ENCODE results near the gene SPDYE4.

The SPDYE4 gene

GRCh38 chr17:8741771-8742170 is 16.6 kb downstream of the SPDYE4 start:
- no peak for DNase-seq (ENCODE audit: low read depth in 1 of 2, low spot score in 1 of 2)

- DNase-seq (ENCODE audit: low read depth in 1 of 2, low spot score in 1 of 2), result no peak
Observed at GRCh38 chr17:8741366-8741765, 17.0 kb downstream of the SPDYE4 start.

GRCh38 chr17:8740486-8740885 is 17.9 kb downstream of the SPDYE4 start:
- peak in 1 of 2 donors; percentile 12 for DNase-seq (ENCODE audit: low read depth in 1 of 2, low spot score in 1 of 2)

DNA sequence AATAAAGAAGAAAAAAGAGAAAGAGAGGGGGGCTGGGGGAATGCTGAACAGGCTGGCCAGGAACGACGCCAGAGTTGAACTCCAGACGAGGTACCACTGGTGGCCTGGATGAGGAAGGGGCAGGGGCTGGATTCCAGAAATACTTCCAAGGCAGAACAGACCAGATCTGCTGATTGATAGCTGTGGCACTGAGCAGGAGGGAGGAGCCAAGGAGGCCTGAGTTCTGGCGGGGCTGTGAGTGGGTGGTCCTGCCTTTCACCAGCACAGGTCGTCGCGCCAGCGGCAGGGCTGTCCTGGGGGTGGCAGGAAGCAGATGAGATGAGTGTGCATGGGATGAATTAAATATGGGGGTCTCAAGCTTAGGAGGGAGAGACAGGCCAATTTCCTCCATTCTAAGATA is 19.2 kb downstream of the SPDYE4 start:
- DNase-seq (ENCODE audit: low read depth in 1 of 2, low spot score in 1 of 2), result no peak

GRCh38 chr17:8736796-8737195 is 21.6 kb downstream of the SPDYE4 start:
- DNase-seq (ENCODE audit: low read depth in 1 of 2, low spot score in 1 of 2), result no peak

DNA sequence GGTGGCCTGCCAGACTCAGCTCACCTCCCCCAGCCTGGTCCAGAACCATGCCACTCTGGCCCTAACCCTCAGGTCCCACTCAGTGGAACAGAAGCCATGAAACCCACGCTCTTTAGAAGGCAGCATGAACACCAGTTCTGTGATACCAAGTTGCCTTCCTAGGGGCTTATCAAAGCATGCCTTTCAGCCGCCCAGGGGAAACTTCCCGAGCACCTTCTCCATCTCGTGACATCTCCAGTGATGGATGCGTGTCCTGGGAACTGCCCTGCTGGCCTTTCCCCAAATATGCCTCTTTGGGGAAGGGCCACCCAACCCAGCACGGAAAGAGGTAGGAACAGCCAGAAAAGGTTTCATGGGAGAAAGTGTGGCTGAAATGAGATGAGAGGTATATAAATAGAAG is 22.0 kb downstream of the SPDYE4 start:
- DNase-seq (ENCODE audit: low read depth in 1 of 2, low spot score in 1 of 2), result no peak

DNA sequence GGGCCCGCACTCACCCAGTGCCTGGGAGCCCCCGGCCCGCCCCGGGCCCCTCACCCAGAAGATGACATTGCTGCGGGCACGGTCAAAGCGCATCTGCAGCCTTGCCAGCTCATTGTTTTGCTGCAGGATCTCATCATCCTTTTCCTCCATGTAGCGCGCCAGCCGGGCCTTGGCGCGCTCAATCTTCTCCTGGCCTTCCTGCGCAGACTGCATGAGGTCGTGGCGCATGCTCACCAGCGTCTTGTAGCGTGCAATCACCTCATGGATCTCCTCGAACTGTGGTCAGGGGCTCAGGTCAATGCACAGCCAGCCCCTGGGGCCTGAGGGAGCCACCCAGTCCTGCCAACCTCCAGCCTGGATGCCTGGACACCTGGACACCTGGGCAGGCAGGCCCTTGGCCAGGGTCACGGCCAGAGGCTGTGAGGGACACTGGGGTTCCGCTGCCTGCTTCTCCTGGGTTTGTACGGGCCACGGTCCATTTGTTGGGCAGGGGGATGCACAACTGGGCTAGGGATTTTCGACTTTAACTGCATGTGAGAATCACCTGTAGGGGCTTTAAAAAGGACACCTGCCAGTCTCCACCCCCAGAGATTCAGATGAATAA is 22.9 kb downstream of the SPDYE4 start:
- no peak for DNase-seq (ENCODE audit: low read depth in 1 of 2, low spot score in 1 of 2)

- DNase-seq (ENCODE audit: low read depth in 1 of 2, low spot score in 1 of 2), result no peak
Observed at GRCh38 chr17:8734876-8735275, 23.5 kb downstream of the SPDYE4 start.

DNA sequence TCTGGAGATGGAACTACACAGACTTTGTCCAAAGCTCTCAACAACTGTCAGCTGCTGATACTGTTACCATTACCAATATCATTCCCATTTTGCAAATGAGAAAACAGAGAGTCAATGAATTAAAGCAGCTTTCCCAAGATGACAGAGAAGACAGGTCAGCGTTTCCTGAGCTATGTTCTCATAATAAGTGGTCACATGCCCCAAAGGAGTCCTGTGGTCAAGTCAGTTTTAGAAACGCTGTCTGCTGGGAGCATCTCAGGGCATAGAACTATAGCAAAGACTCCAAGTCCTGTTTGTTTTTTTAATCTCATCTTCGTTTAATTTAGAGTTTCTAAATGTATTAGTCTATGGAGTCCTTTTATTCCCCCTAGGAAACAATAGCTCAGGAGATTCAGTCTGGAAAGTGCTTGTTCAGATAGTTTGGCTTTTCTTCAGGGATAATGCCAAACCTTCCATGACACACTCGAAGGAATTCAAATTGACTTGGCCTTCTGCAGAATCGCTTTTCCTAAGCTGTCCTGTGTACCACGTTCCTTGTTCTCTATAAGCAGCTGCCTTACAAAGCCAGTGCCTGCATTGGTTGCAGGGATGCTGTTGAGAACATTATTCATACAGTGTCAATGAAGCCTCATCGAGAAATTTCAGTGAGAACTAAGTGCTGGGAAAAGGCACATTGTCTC is 25.8 kb downstream of the SPDYE4 start:
- no peak for DNase-seq (ENCODE audit: low read depth in 1 of 2, low spot score in 1 of 2)

GRCh38 chr17:8729860-8730259 is 28.5 kb downstream of the SPDYE4 start:
- DNase-seq (ENCODE audit: low read depth in 1 of 2, low spot score in 1 of 2), result no peak

GRCh38 chr17:8729421-8729820 is 28.9 kb downstream of the SPDYE4 start:
- DNase-seq (ENCODE audit: low read depth in 1 of 2, low spot score in 1 of 2), result no peak

DNA sequence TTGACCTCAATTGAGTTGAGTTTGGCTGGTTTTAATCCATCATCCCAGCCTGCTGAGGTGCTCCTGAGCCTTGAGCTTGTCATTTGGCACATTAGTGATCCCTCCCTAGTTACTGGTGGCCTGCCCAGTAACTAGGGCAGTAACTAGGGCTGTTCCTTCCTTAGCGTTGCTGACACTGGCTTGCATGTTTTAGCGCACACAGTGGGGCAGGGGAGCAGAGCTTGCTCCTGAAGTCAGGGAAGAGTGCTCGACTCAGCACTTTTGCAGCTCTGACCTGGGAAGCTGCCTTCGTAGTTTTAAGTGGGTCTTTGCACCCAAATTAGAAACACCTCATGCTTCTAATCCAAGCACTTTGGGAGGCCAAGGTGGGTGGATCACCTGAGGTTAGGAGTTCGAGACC is 29.4 kb downstream of the SPDYE4 start:
- DNase-seq (ENCODE audit: low read depth in 1 of 2, low spot score in 1 of 2), result no peak

DNA sequence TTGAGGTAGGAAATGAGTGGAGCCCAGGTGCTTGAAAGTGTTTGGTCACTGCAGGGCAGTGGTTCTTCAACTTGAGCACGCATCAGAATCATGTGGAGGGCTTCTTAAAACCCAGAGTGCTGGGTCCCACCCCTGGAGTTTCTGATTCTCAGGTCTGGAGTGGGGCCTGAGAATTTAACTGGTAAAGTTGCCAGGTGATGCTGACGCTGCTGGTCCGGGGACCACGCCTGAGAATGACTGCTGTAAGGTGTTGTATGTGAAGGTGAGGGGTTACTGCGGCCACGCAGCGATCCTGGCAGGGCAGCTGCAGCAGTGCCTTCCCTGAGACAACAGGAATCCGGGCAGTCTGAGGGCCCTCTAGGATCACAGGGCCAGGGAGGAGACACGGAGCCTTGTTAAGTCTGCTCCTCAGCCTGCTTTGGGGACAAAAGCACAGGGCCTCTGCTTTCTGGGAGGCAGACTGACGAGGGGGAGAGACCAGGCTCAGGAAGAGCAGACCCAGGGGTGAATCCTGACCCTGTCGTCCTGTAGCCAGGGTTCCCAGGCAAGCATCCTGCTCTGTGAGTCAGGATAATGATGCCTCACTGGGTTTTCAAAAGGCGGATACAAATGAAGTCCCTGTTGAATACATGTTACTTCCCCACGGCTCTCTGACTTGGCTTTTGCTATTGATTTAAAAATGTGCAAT is 30.0 kb downstream of the SPDYE4 start:
- no peak for DNase-seq (ENCODE audit: low read depth in 1 of 2, low spot score in 1 of 2)

GRCh38 chr17:8726941-8727555 is 31.3 kb downstream of the SPDYE4 start:
- no peak for DNase-seq (ENCODE audit: low read depth in 1 of 2, low spot score in 1 of 2)

DNA sequence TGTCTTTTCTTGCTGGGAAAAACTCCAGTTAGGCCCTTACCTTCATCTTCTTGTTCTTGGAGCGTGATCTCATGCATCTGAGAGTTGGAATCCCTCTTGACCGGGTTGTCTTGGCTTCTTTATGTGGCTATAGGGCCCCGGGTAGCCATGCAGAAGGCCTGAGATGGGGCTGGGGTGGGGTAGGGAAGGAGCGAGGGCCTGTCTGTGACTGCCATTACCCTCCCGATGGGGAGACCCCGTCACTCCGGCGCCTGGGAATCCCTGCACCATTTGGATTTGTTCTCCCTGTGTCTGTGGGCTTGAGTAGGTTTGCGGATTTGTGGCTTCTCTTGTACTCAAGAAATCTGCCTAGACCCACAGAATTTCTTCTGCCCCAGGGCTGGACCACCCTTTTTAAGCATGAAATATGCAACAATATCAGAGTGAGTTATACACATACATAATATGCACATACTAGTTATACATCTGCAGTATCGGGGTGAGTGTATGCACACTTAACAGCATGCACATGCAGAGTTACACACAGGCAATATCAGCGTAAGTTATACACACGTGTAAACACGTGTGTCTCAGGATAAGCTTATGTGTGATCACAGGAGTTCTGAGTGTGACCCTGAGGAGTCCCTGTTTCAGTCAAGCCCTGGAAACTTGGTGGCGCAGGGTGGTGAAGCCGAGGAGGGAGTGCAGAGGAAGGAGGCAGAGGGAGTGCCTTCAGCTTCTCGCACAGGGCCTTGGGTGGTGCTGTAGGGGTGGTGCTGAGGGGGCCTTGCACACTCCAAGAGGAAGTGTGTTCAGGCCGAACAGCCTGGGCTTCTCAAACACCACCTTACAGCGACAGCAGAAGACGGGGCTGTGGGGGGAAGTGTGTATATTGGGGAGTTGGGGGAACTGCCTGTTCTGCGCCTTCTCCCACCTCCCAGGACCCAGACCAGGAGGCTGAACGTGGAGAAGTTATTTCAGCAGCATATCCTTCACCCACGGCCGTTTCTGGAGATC is 32.2 kb downstream of the SPDYE4 start:
- no peak for DNase-seq (ENCODE audit: low read depth in 1 of 2, low spot score in 1 of 2)

GRCh38 chr17:8724451-8724850 is 33.9 kb downstream of the SPDYE4 start:
- DNase-seq (ENCODE audit: low read depth in 1 of 2, low spot score in 1 of 2), result no peak

- no peak for DNase-seq (ENCODE audit: low read depth in 1 of 2, low spot score in 1 of 2)
Observed at GRCh38 chr17:8720596-8720995, 37.8 kb downstream of the SPDYE4 start.

DNA sequence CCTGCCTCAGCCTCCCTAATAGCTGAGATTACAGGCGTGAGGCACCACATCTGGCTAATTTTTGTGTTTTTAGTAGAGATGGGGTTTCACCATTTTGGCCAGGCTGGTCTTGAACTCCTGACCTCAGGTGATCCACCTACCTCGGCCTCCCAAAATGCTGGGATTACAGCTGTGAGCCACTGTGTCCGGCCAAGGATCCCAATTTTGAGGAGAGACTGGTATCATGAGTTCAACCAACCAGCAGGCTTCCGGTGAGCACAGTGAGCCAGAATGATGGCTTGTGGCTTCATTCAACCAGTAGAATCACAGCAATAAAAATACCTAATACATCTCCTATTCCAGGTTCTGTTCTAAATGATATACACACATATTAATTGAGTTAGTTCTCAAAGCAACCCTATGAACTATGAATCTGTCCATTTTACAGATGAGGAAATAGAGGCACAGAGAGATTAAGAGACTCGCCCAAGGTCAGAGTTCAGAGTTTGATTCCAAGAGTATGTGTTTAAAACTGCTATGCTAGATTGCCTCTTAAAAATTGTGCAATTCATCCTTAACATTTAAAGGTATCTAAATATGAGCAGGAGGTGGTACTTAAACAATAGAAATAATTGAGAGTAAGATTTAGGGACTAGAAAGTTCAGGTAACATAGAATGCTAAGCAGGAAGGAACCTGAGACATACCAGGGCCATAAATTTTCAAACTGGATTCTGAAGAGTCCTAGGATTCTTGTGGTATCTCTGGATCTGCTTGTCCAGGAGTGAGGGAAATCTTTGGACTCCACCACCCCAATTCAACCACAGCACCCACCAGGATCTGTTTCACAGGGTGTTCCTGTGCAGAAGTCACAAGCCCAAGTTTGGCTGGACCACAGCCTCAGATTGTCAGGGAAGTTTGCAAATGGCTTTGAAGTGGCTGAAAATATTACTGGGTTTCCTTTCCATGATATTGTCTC is 38.8 kb downstream of the SPDYE4 start:
- no peak for DNase-seq (ENCODE audit: low read depth in 1 of 2, low spot score in 1 of 2)

DNA sequence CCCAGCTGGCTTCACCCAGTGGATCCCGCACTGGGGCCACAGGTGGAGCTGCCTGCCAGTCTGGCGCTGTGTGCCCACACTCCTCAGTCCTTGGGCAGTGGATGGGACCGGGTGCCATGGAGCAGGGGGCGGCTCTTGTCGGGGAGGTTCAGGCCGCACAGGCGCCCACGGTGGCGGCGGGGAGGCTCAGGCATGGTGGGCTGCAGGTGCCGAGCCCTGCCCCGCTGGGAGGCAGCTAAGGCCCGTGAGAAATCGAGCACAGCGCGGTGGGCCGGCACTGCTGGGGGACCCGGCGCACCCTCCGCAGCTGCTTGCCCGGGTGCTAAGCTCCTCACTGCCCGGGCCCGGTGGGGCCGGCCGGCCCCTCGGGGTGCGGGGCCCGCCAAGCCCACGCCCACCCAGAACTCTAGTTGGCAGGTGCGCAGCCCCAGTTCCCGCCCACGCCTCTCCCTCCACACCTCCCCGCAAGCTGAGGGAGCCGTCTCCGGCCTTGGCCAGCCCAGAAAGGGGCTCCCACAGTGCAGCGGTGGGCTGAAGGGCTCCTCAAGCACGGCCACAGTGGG is 40.3 kb downstream of the SPDYE4 start:
- DNase-seq (ENCODE audit: low read depth in 1 of 2, low spot score in 1 of 2), result no peak

All from activated CD4-positive, alpha-beta T cell treated with anti-CD3 and anti-CD28 coated beads, Interleukin-2, amount 50 U/mL, for 24 hours (primary cell).